ENCODE data around the gene CDYL.

- TF ChIP-seq MAX (IDR thresholded peaks at IDR 0.05) (no peak), EP300 (IDR thresholded peaks at IDR 0.05; ENCODE audit: borderline replicate concordance) (no peak)
These were observed 114.0 kb downstream of the CDYL start for GRCh38 chr6:4890191-4890590.

All from Ishikawa (cell line).